Esophagus muscularis mucosa (tissue), 3 donors: ENCODE measurements around the gene CEACAM1.

Experiments used
- POLR2A ChIP-seq: fragments of 450-650 bp; IDR thresholded peaks from one replicate; pipeline ENCODE4 v1.6.1; 2017; ENCODE audit warnings: antibody characterized with exemption, moderate library complexity, mild to moderate bottlenecking, low read depth
- POLR2AphosphoS5 ChIP-seq, 2 donors: sonication (generic); formaldehyde crosslinking; IDR thresholded peaks; one replicate each; pipeline ENCODE4 v1.6.1; 2017; ENCODE audit warnings: antibody characterized with exemption in 2 of 2
- TF ChIP-seq, protein P1 (sequence below), 3 experiments: fragments of 200-600 bp in 2 of 3; fragments of 450-650 bp in 1 of 3; sonication (generic) in 2 of 3; IDR thresholded peaks; one replicate each; pipeline ENCODE4 v1.5.1; 2017 to 2019; ENCODE audit warnings: antibody characterized with exemption in 3 of 3, mild to moderate bottlenecking in 2 of 3, moderate library complexity in 1 of 3

DNA sequence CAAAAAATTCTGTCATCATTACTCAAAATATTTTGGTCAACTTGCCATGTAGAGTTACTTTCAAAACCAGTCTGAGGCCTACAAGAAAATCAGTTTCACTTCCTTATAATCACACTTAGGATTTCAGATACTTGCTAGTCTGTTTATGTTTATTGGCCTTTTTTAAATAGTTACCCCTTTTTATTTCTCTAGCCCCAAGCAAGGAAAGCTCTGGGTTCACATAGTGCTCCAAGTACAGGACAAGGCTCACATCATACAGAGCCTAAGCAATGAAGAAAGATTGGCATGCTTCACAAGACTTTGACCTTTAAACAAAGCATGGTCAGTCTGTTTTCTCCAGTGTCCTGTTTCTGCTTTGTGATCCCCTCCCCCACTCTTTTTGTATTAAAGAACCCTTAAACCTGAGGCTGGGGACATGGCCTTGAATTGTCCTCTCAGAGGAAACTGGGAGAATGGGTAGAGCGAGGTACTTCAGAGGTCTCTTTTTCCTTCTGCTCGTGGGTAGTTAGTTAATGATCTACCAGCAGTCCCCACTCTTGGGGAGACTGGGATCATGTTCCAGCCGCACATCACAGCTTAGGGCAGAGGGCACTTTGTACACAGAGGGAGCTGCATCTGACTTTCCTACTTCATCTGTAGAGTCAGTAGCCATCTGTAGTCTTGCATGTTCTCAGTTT, 30.7 kb downstream of the CEACAM1 start:
- TF ChIP-seq, protein P1, sequence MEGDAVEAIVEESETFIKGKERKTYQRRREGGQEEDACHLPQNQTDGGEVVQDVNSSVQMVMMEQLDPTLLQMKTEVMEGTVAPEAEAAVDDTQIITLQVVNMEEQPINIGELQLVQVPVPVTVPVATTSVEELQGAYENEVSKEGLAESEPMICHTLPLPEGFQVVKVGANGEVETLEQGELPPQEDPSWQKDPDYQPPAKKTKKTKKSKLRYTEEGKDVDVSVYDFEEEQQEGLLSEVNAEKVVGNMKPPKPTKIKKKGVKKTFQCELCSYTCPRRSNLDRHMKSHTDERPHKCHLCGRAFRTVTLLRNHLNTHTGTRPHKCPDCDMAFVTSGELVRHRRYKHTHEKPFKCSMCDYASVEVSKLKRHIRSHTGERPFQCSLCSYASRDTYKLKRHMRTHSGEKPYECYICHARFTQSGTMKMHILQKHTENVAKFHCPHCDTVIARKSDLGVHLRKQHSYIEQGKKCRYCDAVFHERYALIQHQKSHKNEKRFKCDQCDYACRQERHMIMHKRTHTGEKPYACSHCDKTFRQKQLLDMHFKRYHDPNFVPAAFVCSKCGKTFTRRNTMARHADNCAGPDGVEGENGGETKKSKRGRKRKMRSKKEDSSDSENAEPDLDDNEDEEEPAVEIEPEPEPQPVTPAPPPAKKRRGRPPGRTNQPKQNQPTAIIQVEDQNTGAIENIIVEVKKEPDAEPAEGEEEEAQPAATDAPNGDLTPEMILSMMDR (IDR thresholded peaks at IDR 0.05): no peak
- TF ChIP-seq POLR2A (no peak), POLR2AphosphoS5 (IDR thresholded peaks at IDR 0.05) (no peak)
